A549 (cell line): ENCODE results near the gene TEKT3. TPM values are rescaled to one million over a fixed set of nuclear protein-coding genes. Genes with fewer than 3 reads are reported as not detected.

Experiments
- ATAC-seq, 2 experiments: fragments of 200-7000 bp in 1 of 2; fragments of >200 bp in 1 of 2; cut with Nextera tagmentation in 1 of 2; cut with Tn5 transposase in 1 of 2; 3 replicates each; pipeline versions ENCODE4 v1.8.0 to v1.9.1; 2018 to 2020; ENCODE audit warnings: mild to moderate bottlenecking in 1 of 2, moderate library complexity in 1 of 2
- CTCF ChIA-PET: fragments of 300-600 bp; sonication (Branson Sonifier 250); formaldehyde crosslinking; extraction: SDS; loops from one replicate; lab custom pipeline; 2021; ENCODE audit warnings: antibody characterized with exemption, inconsistent platforms; lab: Yijun Ruan, JAX
- POLR2A ChIA-PET: fragments of 350-600 bp; formaldehyde crosslinking; extraction: SDS; loops from one replicate; lab custom pipeline; 2021; ENCODE audit warnings: antibody characterized with exemption, inconsistent platforms; lab: Yijun Ruan, JAX
- DNase-seq, 2 experiments: peaks; one replicate each; pipeline versions ENCODE4 v3.0.0 to v3.0.0-alpha.2; 2011 to 2016; ENCODE audit warnings: low read depth in 1 of 2, low spot score in 1 of 2
- FAIRE-seq: peaks from 2 replicates; lab custom pipeline; 2011; peaks lifted over from hg19 to GRCh38; lab: Jason Lieb, UNC
- H3K27ac ChIP-seq, 2 experiments: fragments of >200 bp; sonication (Bioruptor Twin); formaldehyde crosslinking; 3 replicates each; pipeline ENCODE4 v1.5.1; 2016 to 2017
- H3K4me1 ChIP-seq: fragments of >200 bp; sonication (Bioruptor Twin); formaldehyde crosslinking; 3 replicates; pipeline ENCODE4 v1.6.1; 2016
- H3K4me2 ChIP-seq: fragments of >200 bp; sonication (Bioruptor Twin); formaldehyde crosslinking; 3 replicates; pipeline ENCODE4 v1.6.1; 2016
- H3K4me3 ChIP-seq: fragments of >200 bp; sonication (Bioruptor Twin); formaldehyde crosslinking; 3 replicates; pipeline ENCODE4 v1.5.1; 2016
- H3K9me3 ChIP-seq: fragments of >200 bp; sonication (Bioruptor Twin); formaldehyde crosslinking; 3 replicates; pipeline ENCODE4 v1.6.1; 2016
- BHLHE40 ChIP-seq: IDR thresholded peaks from 2 replicates; pipeline ENCODE4 v1.6.1; 2012; ENCODE audit warnings: low read depth, low read length, inconsistent platforms
- CBX2 ChIP-seq: fragments of 200-600 bp; sonication (generic); IDR thresholded peaks from 2 replicates; pipeline ENCODE4 v1.6.1; 2016; ENCODE audit warnings: low read depth, mild to moderate bottlenecking, borderline replicate concordance
- CBX8 ChIP-seq: fragments of 200-600 bp; sonication (generic); IDR thresholded peaks from 2 replicates; pipeline ENCODE4 v1.6.1; 2016
- CEBPB ChIP-seq, 2 experiments: fragments of >200 bp in 1 of 2; sonication (Bioruptor Twin) in 1 of 2; formaldehyde crosslinking in 1 of 2; IDR thresholded peaks; 2 replicates each; pipeline ENCODE4 v1.6.1; 2012 to 2016
- ELK1 ChIP-seq: fragments of 150-350 bp; IDR thresholded peaks from 2 replicates; pipeline ENCODE4 v1.6.1; 2014; ENCODE audit warnings: low read depth, mild to moderate bottlenecking, low read length
- HDAC2 ChIP-seq: fragments of 200-600 bp; sonication (generic); IDR thresholded peaks from 2 replicates; pipeline ENCODE4 v1.6.1; 2016
- HES2 ChIP-seq: fragments of >200 bp; sonication (Bioruptor Twin); formaldehyde crosslinking; IDR thresholded peaks from 2 replicates; pipeline ENCODE4 v1.6.1; 2016
- HOXA7 ChIP-seq: fragments of 250-450 bp; sonication (Bioruptor Pico); IDR thresholded peaks from 2 replicates; pipeline ENCODE4 v1.5.0; 2020; ENCODE audit warnings: mild to moderate bottlenecking, moderate library complexity
- HOXB5 ChIP-seq: fragments of 250-450 bp; sonication (Bioruptor Pico); IDR thresholded peaks from 2 replicates; pipeline ENCODE4 v1.5.0; 2020; ENCODE audit warnings: mild to moderate bottlenecking, moderate library complexity
- JUNB ChIP-seq: fragments of >200 bp; sonication (Bioruptor Twin); formaldehyde crosslinking; IDR thresholded peaks from 2 replicates; pipeline ENCODE4 v1.6.1; 2016
- MAX ChIP-seq: IDR thresholded peaks from 2 replicates; pipeline ENCODE4 v1.6.1; 2012
- NFE2L2 ChIP-seq: fragments of 150-350 bp; conservative IDR thresholded peaks from 2 replicates; pipeline ENCODE4 v1.6.1; 2014; ENCODE audit warnings: low read length
- NPAS2 ChIP-seq: fragments of 250-450 bp; sonication (Bioruptor Pico); IDR thresholded peaks from 2 replicates; pipeline ENCODE4 v1.8.0; 2022; ENCODE audit warnings: mild to moderate bottlenecking, moderate library complexity, borderline replicate concordance
- NR3C1 ChIP-seq: fragments of >200 bp; sonication (Bioruptor Twin); formaldehyde crosslinking; IDR thresholded peaks from 3 replicates; pipeline ENCODE4 v1.6.1; 2017
- POLR2AphosphoS2 ChIP-seq: conservative IDR thresholded peaks from 2 replicates; pipeline ENCODE4 v1.6.1; 2012; ENCODE audit warnings: low read length, improper control_type of control experiment, inconsistent platforms
- SREBF2 ChIP-seq: fragments of 450-650 bp; IDR thresholded peaks from 2 replicates; pipeline ENCODE4 v1.6.1; 2014; ENCODE audit warnings: mild to moderate bottlenecking, moderate library complexity
- TP53 ChIP-seq: fragments of 250-450 bp; sonication (Bioruptor Pico); IDR thresholded peaks from 2 replicates; pipeline ENCODE4 v1.5.0; 2021; ENCODE audit warnings: mild to moderate bottlenecking, moderate library complexity
- ZC3H11A ChIP-seq: fragments of 450-650 bp; IDR thresholded peaks from 2 replicates; pipeline ENCODE4 v1.6.1; 2014; ENCODE audit warnings: antibody characterized with exemption, mild to moderate bottlenecking
- ZFP36 ChIP-seq: fragments of 450-650 bp; IDR thresholded peaks from 2 replicates; pipeline ENCODE4 v1.6.1; 2014; ENCODE audit warnings: borderline replicate concordance; ENCODE audit not compliant: partially characterized antibody
- ZNF302 ChIP-seq: fragments of 250-450 bp; sonication (Bioruptor Pico); IDR thresholded peaks from 2 replicates; pipeline ENCODE4 v1.9.0; 2021; ENCODE audit warnings: inconsistent platforms, mild to moderate bottlenecking, moderate library complexity
- ZSCAN20 ChIP-seq: fragments of 250-450 bp; sonication (Bioruptor Pico); IDR thresholded peaks from 2 replicates; pipeline ENCODE4 v1.8.0; 2022; ENCODE audit warnings: mild to moderate bottlenecking, moderate library complexity
- WGBS: methylation state at CpG from one replicate; pipeline ENCODE4 v1.1.6; 2017; ENCODE audit errors: missing lambda C conversion rate; 5-methylcytosine and 5-hydroxymethylcytosine counted together
- polyA plus RNA-seq, 4 experiments: library from polyadenylated mRNA; depleted of rRNA in 3 of 4; stranded (reverse); fragments of >200 nt; fragmentation: RNase III in 1 of 4; extraction: RNeasy Plus Mini Kit Qiagen cat#74134 plus additional on column Dnase treatment in 1 of 4; gene quantifications; 2 replicates in 3 of 4; 3 replicates in 1 of 4; pipeline ENCODE4 v1.2.3, GENCODE V29; 2011 to 2017

Gene TEKT3
- polyA plus RNA-seq, 2 of the 4 experiments (the other 2 are of a cell fraction), result 0.17 to 0.21 TPM

- WGBS, result 74% methylated on average over 5 of the region's 5 CpGs
These were observed 71.7 kb downstream of the TEKT3 start for GRCh38 chr17:15269780-15270089.

GRCh38 chr17:15269087-15269779 lies 72.2 kb downstream of the TEKT3 start:
- TF ChIP-seq HDAC2 (no peak), HES2 (no peak)
- DNase-seq, result no peak
- Histone ChIP-seq H3K4me2 (no peak overlapping the region), H3K9me3 (peaks cover 7% of the 10 kb centered on the region), H3K27ac (no peak overlapping the region), H3K4me3 (no peak overlapping the region), H3K4me1 (peaks cover 37% of the 10 kb centered on the region)
- 83% methylated on average over 7 of the region's 7 CpGs for WGBS
- ATAC-seq, result no peak
- ChIA-PET CTCF (interaction anchor here (1.5 to 4.8 kb wide), 2 partner anchors 9 to 234 kb away, joined by 3 to 25 read pairs; no protein-coding TSS in a partner anchor), POLR2A (no interaction called here)
- FAIRE-seq, result peak; percentile 28

More at GRCh38 chr17:15269780-15270089, 71.7 kb downstream of the TEKT3 start:
- POLR2A ChIA-PET, result no interaction called here
- FAIRE-seq, result no peak
- Histone ChIP-seq H3K4me1 (peaks cover 32% of the 10 kb centered on the region), H3K27ac (no peak overlapping the region), H3K4me3 (no peak overlapping the region), H3K9me3 (peaks cover 12% of the 10 kb centered on the region), H3K4me2 (no peak overlapping the region)
- TF ChIP-seq CBX8, result no peak
- no peak for DNase-seq
- ATAC-seq, result no peak
- CTCF ChIA-PET, result no interaction called here

GRCh38 chr17:15268461-15268860 lies 72.9 kb downstream of the TEKT3 start:
- TF ChIP-seq NPAS2 (CRISPR knock-in tag) (no peak), ZSCAN20 (CRISPR knock-in tag) (no peak), CBX2 (no peak), MAX (no peak)
- TF ChIP-seq, all 56 proteins: peak for 0
- ATAC-seq, result no peak
- DNase-seq, result no peak
- Histone ChIP-seq H3K27ac (peak overlapping the region in 1 of 2 experiments; percentile 23; a peak in 1 of 6 replicates), H3K4me3 (no peak overlapping the region), H3K4me1 (peaks cover 39% of the 10 kb centered on the region), H3K4me2 (no peak overlapping the region), H3K9me3 (no peaks in the 10 kb centered on the region)
- no peak for FAIRE-seq
- 32% methylated on average over 1 of the region's 1 CpG for WGBS
- ChIA-PET POLR2A (no interaction called here), CTCF (interaction anchor here (1.5 to 4.8 kb wide), 2 partner anchors 10 to 235 kb away, joined by 3 to 25 read pairs; no protein-coding TSS in a partner anchor)

- Histone ChIP-seq H3K4me1 (peaks cover 36% of the 10 kb centered on the region), H3K9me3 (no peaks in the 10 kb centered on the region), H3K4me3 (no peak overlapping the region), H3K4me2 (no peak overlapping the region), H3K27ac (no peak overlapping the region)
- TF ChIP-seq ZFP36, result no peak
- TF ChIP-seq NPAS2 (CRISPR knock-in tag), result no peak
- no peak for TF ChIP-seq ZC3H11A
- no peak for TF ChIP-seq CEBPB (IDR thresholded peaks at IDR 0.05)
- no peak for TF ChIP-seq NFE2L2
- no peak for TF ChIP-seq POLR2AphosphoS2
- no peak for TF ChIP-seq MAX
- TF ChIP-seq HOXB5 (CRISPR knock-in tag), result no peak
- no peak for TF ChIP-seq BHLHE40
- no peak for TF ChIP-seq JUNB
- no peak for TF ChIP-seq HOXA7 (CRISPR knock-in tag)
- no peak for TF ChIP-seq CBX8
- no peak for TF ChIP-seq ELK1
- no peak for TF ChIP-seq TP53
- TF ChIP-seq NR3C1, result no peak
- TF ChIP-seq ZNF302, result no peak
- no peak for TF ChIP-seq SREBF2
- ChIA-PET POLR2A (no interaction called here), CTCF (interaction anchor here (1.5 to 4.8 kb wide), 2 partner anchors 11 to 235 kb away, joined by 3 to 25 read pairs; no protein-coding TSS in a partner anchor)
- ATAC-seq, result no peak
- WGBS, result 85% methylated on average over 3 of the region's 3 CpGs
- no peak for DNase-seq
- no peak for FAIRE-seq
These were observed 73.4 kb downstream of the TEKT3 start for GRCh38 chr17:15267996-15268395.
